ENCODE data around the gene NOL7.

DNA sequence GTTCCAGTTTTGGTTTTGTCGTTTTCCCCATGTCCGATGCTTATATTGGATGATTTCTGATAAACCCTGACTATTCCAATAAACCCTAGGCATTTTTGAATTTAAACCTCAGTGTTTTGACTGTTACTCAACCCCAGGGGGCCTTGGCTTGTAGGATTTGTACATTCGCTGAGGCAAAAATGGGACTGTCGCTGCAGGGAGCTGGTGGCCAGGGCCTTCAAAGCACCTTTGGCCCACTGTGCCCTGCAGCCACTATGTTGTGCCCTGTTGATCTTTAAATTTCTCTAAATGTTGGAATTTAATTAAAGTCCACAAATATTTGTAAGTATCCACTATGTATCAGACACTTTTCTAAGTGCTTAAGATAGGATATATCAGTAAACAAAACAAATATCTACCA is 9.5 kb upstream of the NOL7 start:
- TF ChIP-seq, protein P1, sequence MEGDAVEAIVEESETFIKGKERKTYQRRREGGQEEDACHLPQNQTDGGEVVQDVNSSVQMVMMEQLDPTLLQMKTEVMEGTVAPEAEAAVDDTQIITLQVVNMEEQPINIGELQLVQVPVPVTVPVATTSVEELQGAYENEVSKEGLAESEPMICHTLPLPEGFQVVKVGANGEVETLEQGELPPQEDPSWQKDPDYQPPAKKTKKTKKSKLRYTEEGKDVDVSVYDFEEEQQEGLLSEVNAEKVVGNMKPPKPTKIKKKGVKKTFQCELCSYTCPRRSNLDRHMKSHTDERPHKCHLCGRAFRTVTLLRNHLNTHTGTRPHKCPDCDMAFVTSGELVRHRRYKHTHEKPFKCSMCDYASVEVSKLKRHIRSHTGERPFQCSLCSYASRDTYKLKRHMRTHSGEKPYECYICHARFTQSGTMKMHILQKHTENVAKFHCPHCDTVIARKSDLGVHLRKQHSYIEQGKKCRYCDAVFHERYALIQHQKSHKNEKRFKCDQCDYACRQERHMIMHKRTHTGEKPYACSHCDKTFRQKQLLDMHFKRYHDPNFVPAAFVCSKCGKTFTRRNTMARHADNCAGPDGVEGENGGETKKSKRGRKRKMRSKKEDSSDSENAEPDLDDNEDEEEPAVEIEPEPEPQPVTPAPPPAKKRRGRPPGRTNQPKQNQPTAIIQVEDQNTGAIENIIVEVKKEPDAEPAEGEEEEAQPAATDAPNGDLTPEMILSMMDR (conservative IDR thresholded peaks at IDR 0.05; ENCODE audit: low read depth, low read length) = no peak
- no peak for TF ChIP-seq EZH2 (IDR thresholded peaks at IDR 0.05; ENCODE audit: low read length, unreplicated experiment)

Data from PC-3 (cell line).